ENCODE results near the gene ART5. TPM values are rescaled to one million over a fixed set of nuclear protein-coding genes. Genes with fewer than 3 reads are reported as not detected.
A peak's percentile ranks its signal among the peaks of the same experiment; 100 is the strongest.

The ART5 gene
- total and polyA plus RNA-seq, 12 donors, result 0.13 to 0.78 (median 0.30) TPM; not detected in 5

DNA sequence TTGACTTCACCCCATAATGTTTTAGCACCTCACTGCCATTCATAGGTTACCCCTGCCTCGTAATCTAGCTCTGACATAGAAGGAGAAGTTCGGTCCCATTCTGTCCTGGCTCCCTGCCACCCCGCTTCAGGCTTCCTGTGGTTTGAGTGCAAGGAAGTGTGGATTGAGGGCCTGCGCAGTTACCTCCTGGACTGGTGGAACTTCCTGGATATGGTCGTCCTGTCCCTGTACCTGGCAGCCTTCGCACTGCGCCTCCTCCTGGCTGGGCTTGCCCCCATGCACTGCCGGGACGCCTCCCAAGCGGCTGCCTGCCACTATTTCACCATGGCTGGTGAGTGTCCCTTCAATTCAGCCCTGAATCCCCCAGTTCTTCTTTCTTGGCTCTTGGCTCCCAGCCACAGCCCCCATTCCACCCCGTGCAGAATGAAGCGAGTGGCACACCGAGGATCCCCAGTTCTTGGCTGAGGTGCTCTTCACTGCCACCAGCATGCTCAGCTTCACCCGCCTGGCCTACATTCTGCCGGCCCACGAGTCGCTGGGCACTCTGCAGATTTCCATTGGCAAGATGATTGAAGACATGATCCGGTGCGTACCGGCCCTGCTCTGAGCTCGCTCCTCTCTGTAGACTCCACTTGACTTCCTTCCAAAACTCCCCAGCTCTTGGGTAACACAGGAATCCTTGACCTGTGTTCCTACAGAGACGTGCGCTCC, 15.4 kb downstream of the ART5 start:
- TF ChIP-seq, protein P1, sequence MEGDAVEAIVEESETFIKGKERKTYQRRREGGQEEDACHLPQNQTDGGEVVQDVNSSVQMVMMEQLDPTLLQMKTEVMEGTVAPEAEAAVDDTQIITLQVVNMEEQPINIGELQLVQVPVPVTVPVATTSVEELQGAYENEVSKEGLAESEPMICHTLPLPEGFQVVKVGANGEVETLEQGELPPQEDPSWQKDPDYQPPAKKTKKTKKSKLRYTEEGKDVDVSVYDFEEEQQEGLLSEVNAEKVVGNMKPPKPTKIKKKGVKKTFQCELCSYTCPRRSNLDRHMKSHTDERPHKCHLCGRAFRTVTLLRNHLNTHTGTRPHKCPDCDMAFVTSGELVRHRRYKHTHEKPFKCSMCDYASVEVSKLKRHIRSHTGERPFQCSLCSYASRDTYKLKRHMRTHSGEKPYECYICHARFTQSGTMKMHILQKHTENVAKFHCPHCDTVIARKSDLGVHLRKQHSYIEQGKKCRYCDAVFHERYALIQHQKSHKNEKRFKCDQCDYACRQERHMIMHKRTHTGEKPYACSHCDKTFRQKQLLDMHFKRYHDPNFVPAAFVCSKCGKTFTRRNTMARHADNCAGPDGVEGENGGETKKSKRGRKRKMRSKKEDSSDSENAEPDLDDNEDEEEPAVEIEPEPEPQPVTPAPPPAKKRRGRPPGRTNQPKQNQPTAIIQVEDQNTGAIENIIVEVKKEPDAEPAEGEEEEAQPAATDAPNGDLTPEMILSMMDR (IDR thresholded peaks at IDR 0.05), result no peak
- TF ChIP-seq POLR2A (IDR thresholded peaks at IDR 0.05), result no peak
- Histone ChIP-seq H3K36me3 (replicated peaks in 1 of 2) (no peaks in the 10 kb centered on the region), H3K4me1 (replicated peaks in 1 of 2) (no peaks in the 10 kb centered on the region), H3K9me3 (replicated peaks in 1 of 3) (no peaks in the 10 kb centered on the region), H3K27me3 (no peaks in the 10 kb centered on the region), H3K27ac (no peak overlapping the region), H3K4me3 (peak overlapping the region in 1 of 4 donors; percentile 15)
- DNase-seq, result peak; percentile 32 to 73 (median 64)
- 74 to 85% (median 77%) methylated on average over 17 to 23 of the region's 23 CpGs for WGBS, 4 donors
- intact Hi-C loops (cut with DNase I), result no loop called here

DNA sequence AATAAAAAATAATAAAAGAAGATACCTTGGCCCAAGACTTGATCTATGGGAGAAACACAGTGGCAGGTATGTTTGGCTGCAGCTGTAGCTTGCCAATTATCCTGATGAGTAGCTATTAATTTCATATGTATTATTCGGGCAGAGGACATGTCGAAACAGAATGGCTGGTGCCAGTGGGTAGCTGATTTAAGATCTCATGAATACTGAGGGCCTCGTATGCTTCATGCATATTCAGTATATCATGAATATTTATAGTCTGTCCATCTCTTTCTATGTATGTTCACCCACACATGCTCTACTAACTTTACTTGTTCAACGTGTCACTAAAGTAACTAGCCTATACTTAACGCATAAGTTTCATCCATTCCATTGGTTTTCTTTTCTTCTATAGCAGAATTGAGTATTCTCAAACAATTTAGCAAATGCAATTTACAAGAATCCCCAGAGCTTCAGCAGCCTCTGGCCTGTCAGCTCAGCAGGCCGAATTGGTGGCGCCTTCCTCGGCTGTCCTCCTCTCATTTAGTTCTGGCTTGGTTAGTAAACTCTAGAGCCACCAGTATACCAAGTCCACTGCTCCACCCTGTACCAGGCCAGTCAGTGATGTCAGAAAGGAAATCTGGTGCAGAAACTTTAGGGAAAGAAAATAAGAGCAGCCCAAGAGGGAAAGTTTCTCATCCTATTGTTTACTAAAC, 17.9 kb downstream of the ART5 start:
- DNase-seq, result no peak

DNA sequence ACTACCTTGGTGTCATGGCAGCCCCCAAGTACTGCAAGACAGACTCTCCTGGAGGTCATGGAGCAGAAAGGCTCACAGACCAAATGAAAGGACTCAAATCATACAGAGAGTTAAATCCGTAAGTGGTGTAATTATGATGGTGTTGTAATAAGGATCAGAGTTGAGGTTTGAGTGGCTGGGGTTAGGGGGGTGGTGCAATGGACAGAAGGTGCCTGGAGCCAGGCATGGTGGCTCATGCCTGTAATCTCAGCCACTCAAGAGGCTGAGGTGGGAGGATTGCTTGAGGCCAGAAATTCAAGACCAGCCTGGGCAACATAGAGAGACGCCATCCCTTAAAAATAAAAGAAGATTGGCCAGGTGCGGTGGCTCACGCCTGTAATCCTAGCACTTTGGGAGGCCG, 18.7 kb downstream of the ART5 start:
- no peak overlapping the region for H3K4me3 ChIP-seq
- H3K36me3 ChIP-seq (replicated peaks in 1 of 2), result no peaks in the 10 kb centered on the region
- DNase-seq, result no peak
- TF ChIP-seq, protein P1 (IDR thresholded peaks at IDR 0.05), result no peak
- TF ChIP-seq POLR2A (IDR thresholded peaks at IDR 0.05), result no peak
- no peak overlapping the region for H3K27ac ChIP-seq
- no peaks in the 10 kb centered on the region for H3K9me3 ChIP-seq (replicated peaks in 1 of 3)
- 89 to 94% (median 90%) methylated on average over 5 of the region's 5 CpGs for WGBS, 4 donors
- intact Hi-C loops (cut with DNase I), result no loop called here
- no peaks in the 10 kb centered on the region for H3K4me1 ChIP-seq (replicated peaks in 1 of 2)
- H3K27me3 ChIP-seq, result no peaks in the 10 kb centered on the region

More for the DNA sequence above, 17.9 kb downstream of the ART5 start:
- no peak overlapping the region for H3K4me3 ChIP-seq
- WGBS, 4 donors, result 62 to 71% (median 65%) methylated on average over 8 of the region's 8 CpGs
- H3K9me3 ChIP-seq (replicated peaks in 1 of 3), result no peaks in the 10 kb centered on the region
- H3K27me3 ChIP-seq, result no peaks in the 10 kb centered on the region
- no peaks in the 10 kb centered on the region for H3K36me3 ChIP-seq (replicated peaks in 1 of 2)
- H3K27ac ChIP-seq, result no peak overlapping the region
- no peaks in the 10 kb centered on the region for H3K4me1 ChIP-seq (replicated peaks in 1 of 2)
- intact Hi-C loops (cut with DNase I), result no loop called here
- TF ChIP-seq, protein P1 (IDR thresholded peaks at IDR 0.05), result no peak
- TF ChIP-seq POLR2A (IDR thresholded peaks at IDR 0.05), result no peak

DNA sequence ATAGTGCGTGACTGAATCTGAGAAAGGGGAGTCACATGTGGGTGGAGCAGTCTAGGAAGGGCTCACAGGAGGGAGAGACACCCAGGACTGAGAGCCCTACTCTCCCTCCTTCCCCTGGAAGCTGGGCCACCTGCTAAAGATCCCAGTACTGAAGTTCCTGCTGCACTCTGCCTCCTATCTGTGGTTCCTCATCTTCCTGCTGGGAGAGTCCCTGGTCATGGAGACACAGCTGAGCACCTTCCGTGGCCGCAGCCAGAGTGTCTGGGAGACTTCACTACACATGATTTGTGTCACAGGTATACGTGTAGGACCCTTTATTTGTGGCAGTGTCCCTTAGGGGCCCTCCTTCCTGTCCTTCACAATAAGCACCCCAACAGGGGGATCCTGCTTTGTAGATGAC, 19.3 kb downstream of the ART5 start:
- Histone ChIP-seq H3K4me3 (no peak overlapping the region), H3K36me3 (replicated peaks in 1 of 2) (no peaks in the 10 kb centered on the region), H3K9me3 (replicated peaks in 1 of 3) (no peaks in the 10 kb centered on the region), H3K4me1 (replicated peaks in 1 of 2) (no peaks in the 10 kb centered on the region), H3K27me3 (no peaks in the 10 kb centered on the region), H3K27ac (no peak overlapping the region)
- TF ChIP-seq, protein P1 (IDR thresholded peaks at IDR 0.05), result no peak
- intact Hi-C loops (cut with DNase I), result no loop called here
- no peak for DNase-seq
- WGBS, 4 donors, result 69 to 81% (median 79%) methylated on average over 4 of the region's 4 CpGs

Measured in adrenal gland (tissue), 12 donors.